Astrocyte of the spinal cord (primary cell): ENCODE data around the gene CNTRL.

ENCODE experiments used
- DNase-seq: peaks from one replicate; pipeline ENCODE4 v3.0.0; 2011; ENCODE audit warnings: low read depth, low spot score
- H3K4me3 ChIP-seq: 2 replicates; pipeline ENCODE4 v1.5.1; 2011; ENCODE audit warnings: low read depth, mild to moderate bottlenecking, low read length, moderate library complexity
- in situ Hi-C: cut with HindIII; loops from 2 replicates; pipeline ENCODE4 v1.10.0; 2017; ENCODE audit warnings: low sequenced_read_pairs
- TF ChIP-seq, protein P1 (sequence below): IDR thresholded peaks from 2 replicates; pipeline ENCODE4 v1.5.1; 2012; ENCODE audit warnings: low read depth, mild to moderate bottlenecking, low read length, inconsistent platforms

Gene CNTRL

DNA sequence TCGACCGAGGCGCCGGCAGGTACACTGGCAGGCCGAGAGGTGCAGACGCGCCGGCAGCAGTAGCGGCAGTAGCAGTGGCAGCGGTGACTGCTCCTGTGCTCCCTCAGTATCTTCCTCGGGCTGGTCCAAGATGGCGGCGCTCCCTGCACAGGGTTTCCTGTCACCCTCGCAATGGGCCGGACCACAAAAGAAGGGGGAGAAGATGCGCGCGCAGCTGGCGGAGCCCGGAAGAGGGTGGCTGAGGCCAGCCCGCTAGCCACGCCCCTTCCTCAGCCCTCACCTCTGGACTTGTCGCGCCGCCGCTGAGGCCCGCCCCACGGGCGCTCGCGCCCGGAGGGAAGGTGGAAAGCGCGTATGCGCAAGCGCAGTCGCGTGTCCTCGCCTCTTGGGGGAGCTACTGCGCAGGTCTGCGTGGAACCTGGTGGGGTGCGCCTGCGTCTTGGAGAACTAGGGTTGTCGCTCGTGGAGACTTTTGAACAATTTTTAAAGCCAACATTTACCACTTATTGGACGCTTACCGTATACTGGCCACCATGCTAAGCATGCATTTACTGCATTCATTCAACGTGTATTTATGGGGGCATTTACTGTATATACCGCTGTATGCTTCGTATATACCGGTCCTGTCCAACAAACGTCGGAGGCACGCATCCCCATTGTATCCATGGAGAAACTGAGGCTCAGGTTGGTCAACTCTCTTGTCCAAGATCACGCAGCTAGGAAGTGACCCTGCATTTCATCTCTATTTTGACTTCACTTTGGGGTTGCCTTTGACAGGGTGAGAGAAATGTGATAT lies 127.2 kb downstream of the CNTRL start, which contains the start of gene RAB14:
RAB14 (minus strand) TSS at position 132 of the 796 bp plus-strand sequence. CDS start 8,457 bp downstream, outside the sequence.
- DNase-seq: peak; percentile 98
- in situ Hi-C loops: no loop called here
- peak within 1 kb of the TSS; percentile 78 for H3K4me3 ChIP-seq
- TF ChIP-seq, protein P1, sequence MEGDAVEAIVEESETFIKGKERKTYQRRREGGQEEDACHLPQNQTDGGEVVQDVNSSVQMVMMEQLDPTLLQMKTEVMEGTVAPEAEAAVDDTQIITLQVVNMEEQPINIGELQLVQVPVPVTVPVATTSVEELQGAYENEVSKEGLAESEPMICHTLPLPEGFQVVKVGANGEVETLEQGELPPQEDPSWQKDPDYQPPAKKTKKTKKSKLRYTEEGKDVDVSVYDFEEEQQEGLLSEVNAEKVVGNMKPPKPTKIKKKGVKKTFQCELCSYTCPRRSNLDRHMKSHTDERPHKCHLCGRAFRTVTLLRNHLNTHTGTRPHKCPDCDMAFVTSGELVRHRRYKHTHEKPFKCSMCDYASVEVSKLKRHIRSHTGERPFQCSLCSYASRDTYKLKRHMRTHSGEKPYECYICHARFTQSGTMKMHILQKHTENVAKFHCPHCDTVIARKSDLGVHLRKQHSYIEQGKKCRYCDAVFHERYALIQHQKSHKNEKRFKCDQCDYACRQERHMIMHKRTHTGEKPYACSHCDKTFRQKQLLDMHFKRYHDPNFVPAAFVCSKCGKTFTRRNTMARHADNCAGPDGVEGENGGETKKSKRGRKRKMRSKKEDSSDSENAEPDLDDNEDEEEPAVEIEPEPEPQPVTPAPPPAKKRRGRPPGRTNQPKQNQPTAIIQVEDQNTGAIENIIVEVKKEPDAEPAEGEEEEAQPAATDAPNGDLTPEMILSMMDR: peak; percentile 58

DNA sequence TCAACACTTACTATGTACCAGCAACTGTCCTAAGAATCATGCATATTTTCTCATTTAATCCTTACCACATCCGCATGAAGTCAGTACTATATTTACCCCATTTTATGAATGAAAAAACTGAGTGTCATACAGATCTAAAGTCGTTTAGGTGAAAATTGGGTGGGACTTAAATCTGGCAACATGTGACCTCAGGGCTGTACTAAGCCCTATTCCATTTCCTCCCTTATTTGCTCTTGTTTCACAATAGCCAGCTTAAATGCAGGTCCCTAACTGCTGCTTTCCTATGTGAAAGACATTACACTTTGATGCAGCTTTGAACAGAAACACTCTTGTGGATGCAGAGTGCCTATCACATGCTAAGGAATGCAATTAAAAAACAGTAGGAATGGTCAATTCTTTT lies 129.4 kb downstream of the CNTRL start:
- H3K4me3 ChIP-seq: no peak overlapping the region
- TF ChIP-seq, protein P1: no peak
- in situ Hi-C loops: no loop called here
- DNase-seq: no peak

DNA sequence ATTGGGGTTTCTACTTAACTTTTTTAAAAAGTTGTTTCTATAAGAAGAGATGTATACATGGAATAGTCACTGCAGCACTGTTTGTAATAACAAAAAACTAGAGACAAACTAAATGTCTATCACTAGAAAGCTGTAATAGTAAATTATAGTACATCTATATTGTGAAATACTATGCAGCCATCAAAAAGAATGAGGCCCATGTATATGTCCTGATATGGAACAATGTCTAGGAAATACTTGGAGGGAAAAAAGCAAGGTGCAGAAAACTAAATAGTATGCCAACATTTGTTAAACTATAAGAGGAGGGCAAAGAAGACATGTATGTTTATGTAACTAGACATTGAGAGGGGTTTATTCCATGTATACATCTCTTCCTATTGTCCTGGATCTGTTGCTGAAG lies 129.9 kb downstream of the CNTRL start:
- TF ChIP-seq, protein P1: no peak
- in situ Hi-C loops: no loop called here
- DNase-seq: no peak

DNA sequence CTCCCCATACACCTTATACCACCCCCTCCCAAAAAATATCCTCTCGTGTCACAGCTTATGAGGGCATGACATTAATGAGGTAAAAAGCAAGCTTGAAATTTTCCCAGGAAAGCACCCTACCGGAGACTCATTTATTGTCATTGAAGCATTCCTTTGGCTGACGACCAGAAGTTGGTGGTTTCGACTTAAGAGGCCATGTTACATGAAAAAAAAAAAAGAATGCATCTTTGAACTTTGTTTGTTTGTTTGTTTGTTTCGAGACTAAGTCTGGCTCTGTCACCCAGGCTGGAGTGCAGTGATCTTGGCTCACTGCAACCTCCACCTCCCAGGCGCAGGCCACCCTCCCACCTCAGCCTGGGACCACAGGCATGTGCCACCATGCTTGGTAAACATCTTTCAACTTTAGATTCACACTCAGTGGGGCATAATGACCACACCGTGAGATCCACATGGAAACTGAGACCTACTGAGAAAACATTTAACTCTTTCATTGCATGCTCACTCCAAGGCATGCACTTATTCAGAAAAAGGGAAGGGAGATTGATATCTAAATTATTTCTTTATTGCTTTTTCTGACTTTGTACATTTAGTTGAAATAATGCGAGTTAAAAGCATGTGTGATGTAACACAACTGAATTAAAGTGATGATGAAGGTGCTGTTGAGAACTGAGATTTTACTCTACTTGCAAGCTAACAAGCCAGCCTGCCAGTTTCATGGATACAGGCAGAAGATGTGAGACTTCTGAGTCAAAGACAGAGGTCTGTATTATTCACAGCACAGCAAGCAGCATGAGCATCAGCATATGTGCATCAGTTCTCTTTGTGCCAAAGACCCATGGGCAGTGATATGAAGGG lies 132.0 kb downstream of the CNTRL start:
- peak; percentile 62 for DNase-seq
- in situ Hi-C loops: no loop called here
- no peak overlapping the region for H3K4me3 ChIP-seq
- TF ChIP-seq, protein P1: no peak

More for the DNA sequence above, 129.9 kb downstream of the CNTRL start:
- no peak overlapping the region for H3K4me3 ChIP-seq

DNA sequence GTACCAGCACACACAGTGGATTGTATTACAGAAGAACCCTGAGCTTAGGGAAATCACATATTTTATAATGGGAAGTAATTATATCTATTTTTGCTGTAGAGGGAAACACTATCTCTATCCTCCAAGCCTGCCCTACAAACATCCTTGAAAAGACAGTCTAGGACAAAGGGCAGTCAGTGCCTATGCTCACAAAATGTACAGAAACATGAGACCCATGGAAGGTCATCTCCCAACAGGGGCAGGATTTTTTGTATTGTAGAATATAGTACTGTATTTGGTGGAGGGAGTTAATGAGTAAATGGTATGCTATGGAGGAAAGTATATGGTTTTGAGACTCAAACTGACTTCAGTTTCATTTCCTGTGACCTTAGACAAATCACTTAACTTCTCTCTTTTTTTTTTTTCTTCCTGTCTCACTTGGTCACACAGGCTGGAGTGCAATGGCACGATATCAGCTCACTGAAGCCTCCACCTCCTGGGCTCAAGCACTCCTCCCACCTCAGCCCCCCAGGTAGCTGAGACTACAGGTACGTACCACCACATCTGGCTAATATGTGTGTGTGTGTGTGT lies 132.7 kb downstream of the CNTRL start:
- DNase-seq: no peak
- TF ChIP-seq, protein P1: no peak
- in situ Hi-C loops: no loop called here
- no peak overlapping the region for H3K4me3 ChIP-seq

DNA sequence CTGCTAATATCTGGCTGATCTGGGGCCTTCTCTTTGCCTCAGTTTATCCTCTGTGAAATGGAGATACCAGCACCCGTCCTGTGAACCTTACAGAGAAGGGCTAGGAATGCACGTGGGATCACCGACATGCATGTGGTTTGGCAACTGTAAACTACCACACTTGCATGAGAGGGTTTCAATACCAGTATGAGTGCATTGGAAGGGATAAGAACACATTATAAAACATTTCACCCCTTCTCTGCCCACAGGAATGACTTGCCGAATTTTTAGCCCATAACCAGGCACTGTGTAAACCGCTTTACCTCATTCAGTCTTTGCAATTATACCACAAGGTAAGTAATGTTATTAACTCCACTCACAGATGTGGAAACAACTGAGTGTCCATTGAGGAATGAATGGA lies 135.8 kb downstream of the CNTRL start:
- H3K4me3 ChIP-seq: no peak overlapping the region
- no peak for DNase-seq
- in situ Hi-C loops: no loop called here
- TF ChIP-seq, protein P1: no peak
